Prostate gland (tissue), 2 donors: Measurements from ENCODE around the gene EIF4G2.

Source experiments
- CTCF ChIP-seq, 4 experiments: fragments of 200-600 bp in 2 of 4; fragments of 450-650 bp in 2 of 4; sonication (generic) in 2 of 4; IDR thresholded peaks; 1 replicate in 3 of 4; 2 replicates in 1 of 4; pipeline ENCODE4 v1.5.1; 2016 to 2019; ENCODE audit warnings: antibody characterized with exemption in 4 of 4, mild to moderate bottlenecking in 2 of 4, moderate library complexity in 2 of 4
- POLR2AphosphoS5 ChIP-seq: sonication (generic); formaldehyde crosslinking; IDR thresholded peaks from one replicate; pipeline ENCODE4 v1.6.1; 2017; ENCODE audit warnings: antibody characterized with exemption

GRCh38 chr11:10779086-10779485 lies 29.6 kb downstream of the EIF4G2 start:
- TF ChIP-seq CTCF (IDR thresholded peaks at IDR 0.05) (no peak), POLR2AphosphoS5 (no peak)
